Hepatocyte (in vitro differentiated cells): ENCODE measurements around the gene A3GALT2.

Experiments used
- EZH2 ChIP-seq: fragments of 200-600 bp; sonication (generic); IDR thresholded peaks from 2 replicates; pipeline ENCODE4 v1.6.1; 2016; ENCODE audit warnings: antibody characterized with exemption, mild to moderate bottlenecking, borderline replicate concordance
- EZH2phosphoT487 ChIP-seq: fragments of 200-600 bp; sonication (generic); IDR thresholded peaks from one replicate; pipeline ENCODE4 v1.6.1; 2018; ENCODE audit warnings: antibody characterized with exemption, mild to moderate bottlenecking, low read depth, moderate library complexity; ENCODE audit not compliant: unreplicated experiment, severe bottlenecking
- TF ChIP-seq, protein P1 (sequence below): fragments of 200-600 bp; sonication (generic); IDR thresholded peaks from 2 replicates; pipeline ENCODE4 v1.5.1; 2016; ENCODE audit warnings: antibody characterized with exemption, mild to moderate bottlenecking; ENCODE audit not compliant: poor library complexity

DNA sequence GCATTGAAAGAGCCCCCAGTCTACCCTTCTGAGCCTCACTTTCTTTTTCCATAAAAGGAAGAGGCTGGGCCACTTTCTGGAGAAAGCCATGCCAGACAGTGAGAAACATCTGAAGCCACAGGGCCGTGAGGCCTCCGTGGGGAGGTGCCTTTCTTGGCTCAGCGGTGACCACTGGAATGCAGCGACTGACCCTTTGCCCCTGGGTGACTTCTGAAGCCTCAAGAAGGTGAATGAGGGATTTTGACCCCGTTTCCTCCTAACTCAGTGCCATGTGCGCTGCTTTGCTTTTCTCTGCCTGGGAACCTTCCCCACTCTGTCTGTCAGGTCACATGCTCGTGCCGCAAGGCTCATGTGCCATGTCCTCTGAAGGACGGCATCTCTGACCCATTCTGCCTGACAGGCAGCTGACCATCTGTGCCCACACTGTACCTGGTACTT is 44.7 kb upstream of the A3GALT2 start:
- TF ChIP-seq, protein P1, sequence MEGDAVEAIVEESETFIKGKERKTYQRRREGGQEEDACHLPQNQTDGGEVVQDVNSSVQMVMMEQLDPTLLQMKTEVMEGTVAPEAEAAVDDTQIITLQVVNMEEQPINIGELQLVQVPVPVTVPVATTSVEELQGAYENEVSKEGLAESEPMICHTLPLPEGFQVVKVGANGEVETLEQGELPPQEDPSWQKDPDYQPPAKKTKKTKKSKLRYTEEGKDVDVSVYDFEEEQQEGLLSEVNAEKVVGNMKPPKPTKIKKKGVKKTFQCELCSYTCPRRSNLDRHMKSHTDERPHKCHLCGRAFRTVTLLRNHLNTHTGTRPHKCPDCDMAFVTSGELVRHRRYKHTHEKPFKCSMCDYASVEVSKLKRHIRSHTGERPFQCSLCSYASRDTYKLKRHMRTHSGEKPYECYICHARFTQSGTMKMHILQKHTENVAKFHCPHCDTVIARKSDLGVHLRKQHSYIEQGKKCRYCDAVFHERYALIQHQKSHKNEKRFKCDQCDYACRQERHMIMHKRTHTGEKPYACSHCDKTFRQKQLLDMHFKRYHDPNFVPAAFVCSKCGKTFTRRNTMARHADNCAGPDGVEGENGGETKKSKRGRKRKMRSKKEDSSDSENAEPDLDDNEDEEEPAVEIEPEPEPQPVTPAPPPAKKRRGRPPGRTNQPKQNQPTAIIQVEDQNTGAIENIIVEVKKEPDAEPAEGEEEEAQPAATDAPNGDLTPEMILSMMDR, result no peak
- no peak for TF ChIP-seq EZH2
- no peak for TF ChIP-seq EZH2phosphoT487
